Neural cell (in vitro differentiated cells): ENCODE measurements around the gene TMEM255B. TPM values are rescaled to one million over a fixed set of nuclear protein-coding genes. Genes with fewer than 3 reads are reported as not detected.

Experiments used
- H2AFZ ChIP-seq: fragments of 200-600, 300-800 bp; sonication (generic), shearing (Covaris generic); 2 replicates; pipeline ENCODE4 v1.6.0; 2014; ENCODE audit warnings: low read depth, mild to moderate bottlenecking, antibody characterized with exemption, low read length, moderate library complexity
- H3F3A ChIP-seq: fragments of 200-600 bp; shearing (Covaris generic); 2 replicates; pipeline ENCODE4 v1.6.1; 2016; ENCODE audit warnings: mild to moderate bottlenecking, moderate library complexity, mixed read lengths, antibody characterized with exemption, low read length; ENCODE audit not compliant: insufficient read depth, poor library complexity, severe bottlenecking
- H3K27ac ChIP-seq: fragments of 200-600, 300-800 bp; sonication (generic), shearing (Covaris generic); 2 replicates; pipeline ENCODE4 v1.5.1; 2014; ENCODE audit warnings: mild to moderate bottlenecking, low read length, moderate library complexity
- H3K27me3 ChIP-seq: fragments of 300-800, 200-600 bp; sonication (generic), shearing (Covaris generic); 2 replicates; pipeline ENCODE4 v1.6.0; 2014; ENCODE audit warnings: mild to moderate bottlenecking, low read depth, low read length, moderate library complexity; ENCODE audit not compliant: insufficient read depth
- H3K36me3 ChIP-seq: fragments of 300-800, 200-600 bp; sonication (generic), shearing (Covaris generic); 2 replicates; pipeline ENCODE4 v1.5.1; 2014; ENCODE audit warnings: mild to moderate bottlenecking, antibody characterized with exemption, low read length, moderate library complexity; ENCODE audit not compliant: insufficient read depth
- H3K4me2 ChIP-seq: fragments of 300-800, 200-600 bp; sonication (generic), shearing (Covaris generic); 2 replicates; pipeline ENCODE4 v1.6.0; 2014; ENCODE audit warnings: mild to moderate bottlenecking, low read length
- H3K4me3 ChIP-seq: fragments of 300-800, 200-600 bp; sonication (generic), shearing (Covaris generic); 2 replicates; pipeline ENCODE4 v1.5.1; 2014; ENCODE audit warnings: mild to moderate bottlenecking, low read length, moderate library complexity
- H3K79me2 ChIP-seq: fragments of 200-600 bp; shearing (Covaris generic); replicated peaks from 2 replicates; pipeline ENCODE4 v1.6.0; 2014; ENCODE audit warnings: mild to moderate bottlenecking, low read length, moderate library complexity; ENCODE audit not compliant: insufficient read depth
- H3K9ac ChIP-seq: fragments of 300-800, 200-600 bp; sonication (generic), shearing (Covaris generic); 2 replicates; pipeline ENCODE4 v1.6.1; 2016; ENCODE audit warnings: mild to moderate bottlenecking, low read length, mixed read lengths
- H3K9me2 ChIP-seq: fragments of 200-600 bp; shearing (Covaris generic); 2 replicates; pipeline ENCODE4 v1.6.1; 2016; ENCODE audit warnings: mild to moderate bottlenecking, low read length, mixed read lengths; ENCODE audit not compliant: insufficient read depth
- H3K9me3 ChIP-seq: fragments of 200-600, 300-800 bp; sonication (generic), shearing (Covaris generic); 2 replicates; pipeline ENCODE4 v1.6.1; 2016; ENCODE audit warnings: mild to moderate bottlenecking, mixed run types, low read length, moderate library complexity, mixed read lengths
- H4K20me1 ChIP-seq: fragments of 200-600 bp; shearing (Covaris generic); 2 replicates; pipeline ENCODE4 v1.6.1; 2016; ENCODE audit warnings: mild to moderate bottlenecking, mixed run types; ENCODE audit not compliant: insufficient read depth
- EP300 ChIP-seq: fragments of 450-650 bp; conservative IDR thresholded peaks from 2 replicates; pipeline ENCODE4 v1.6.1; 2014; ENCODE audit warnings: antibody characterized with exemption, mild to moderate bottlenecking, moderate library complexity; ENCODE audit not compliant: poor library complexity, severe bottlenecking
- EZH2 ChIP-seq: fragments of 200-600, 300-800 bp; shearing (Covaris generic), sonication (generic); IDR thresholded peaks from 2 replicates; pipeline ENCODE4 v1.6.1; 2014; ENCODE audit warnings: antibody characterized with exemption, low read length, borderline replicate concordance, mild to moderate bottlenecking; ENCODE audit not compliant: insufficient read depth, poor library complexity, severe bottlenecking
- MXI1 ChIP-seq: fragments of 450-650 bp; conservative IDR thresholded peaks from 2 replicates; pipeline ENCODE4 v1.6.1; 2014; ENCODE audit warnings: antibody characterized with exemption, mild to moderate bottlenecking; ENCODE audit not compliant: poor library complexity, severe bottlenecking
- POLR2AphosphoS5 ChIP-seq: IDR thresholded peaks from 2 replicates; pipeline ENCODE4 v1.6.1; 2012
- RAD21 ChIP-seq: fragments of 450-650 bp; conservative IDR thresholded peaks from 2 replicates; pipeline ENCODE4 v1.6.1; 2014; ENCODE audit warnings: antibody characterized with exemption, mild to moderate bottlenecking, moderate library complexity
- REST ChIP-seq: IDR thresholded peaks from 2 replicates; pipeline ENCODE4 v1.6.1; 2012; ENCODE audit warnings: borderline replicate concordance
- SMC3 ChIP-seq: fragments of 450-650 bp; conservative IDR thresholded peaks from 2 replicates; pipeline ENCODE4 v1.6.1; 2014; ENCODE audit warnings: antibody characterized with exemption, mild to moderate bottlenecking, moderate library complexity; ENCODE audit not compliant: poor library complexity
- TAF1 ChIP-seq: IDR thresholded peaks from 2 replicates; pipeline ENCODE4 v1.6.1; 2012; ENCODE audit warnings: low read depth
- polyA plus RNA-seq: library from polyadenylated mRNA; depleted of rRNA; stranded (reverse); fragments of >200 nt; gene quantifications from 2 replicates; pipeline ENCODE4 v1.2.3, GENCODE V29; 2014
- TF ChIP-seq, protein P1 (sequence below): fragments of 450-650 bp; IDR thresholded peaks from 2 replicates; pipeline ENCODE4 v1.5.1; 2014; ENCODE audit warnings: antibody characterized with exemption, mild to moderate bottlenecking, moderate library complexity; ENCODE audit not compliant: poor library complexity, severe bottlenecking

The TMEM255B gene
- polyA plus RNA-seq, 1 donor from 2014 or later = not detected

GRCh38 chr13:113739527-113740285 lies 19.3 kb upstream of the TMEM255B start:
- no peak overlapping the region for H3K4me3 ChIP-seq
- H3K79me2 ChIP-seq = no peaks in the 10 kb centered on the region
- no peak overlapping the region for H3K9ac ChIP-seq
- no peaks in the 10 kb centered on the region for H3F3A ChIP-seq
- H3K36me3 ChIP-seq = no peaks in the 10 kb centered on the region
- no peaks in the 10 kb centered on the region for H3K9me2 ChIP-seq
- H3K4me2 ChIP-seq = no peak overlapping the region
- TF ChIP-seq, protein P1, sequence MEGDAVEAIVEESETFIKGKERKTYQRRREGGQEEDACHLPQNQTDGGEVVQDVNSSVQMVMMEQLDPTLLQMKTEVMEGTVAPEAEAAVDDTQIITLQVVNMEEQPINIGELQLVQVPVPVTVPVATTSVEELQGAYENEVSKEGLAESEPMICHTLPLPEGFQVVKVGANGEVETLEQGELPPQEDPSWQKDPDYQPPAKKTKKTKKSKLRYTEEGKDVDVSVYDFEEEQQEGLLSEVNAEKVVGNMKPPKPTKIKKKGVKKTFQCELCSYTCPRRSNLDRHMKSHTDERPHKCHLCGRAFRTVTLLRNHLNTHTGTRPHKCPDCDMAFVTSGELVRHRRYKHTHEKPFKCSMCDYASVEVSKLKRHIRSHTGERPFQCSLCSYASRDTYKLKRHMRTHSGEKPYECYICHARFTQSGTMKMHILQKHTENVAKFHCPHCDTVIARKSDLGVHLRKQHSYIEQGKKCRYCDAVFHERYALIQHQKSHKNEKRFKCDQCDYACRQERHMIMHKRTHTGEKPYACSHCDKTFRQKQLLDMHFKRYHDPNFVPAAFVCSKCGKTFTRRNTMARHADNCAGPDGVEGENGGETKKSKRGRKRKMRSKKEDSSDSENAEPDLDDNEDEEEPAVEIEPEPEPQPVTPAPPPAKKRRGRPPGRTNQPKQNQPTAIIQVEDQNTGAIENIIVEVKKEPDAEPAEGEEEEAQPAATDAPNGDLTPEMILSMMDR = no peak
- TF ChIP-seq EP300 (no peak), EZH2 (no peak), POLR2AphosphoS5 (no peak), REST (no peak), RAD21 (no peak), TAF1 (no peak), SMC3 (no peak), MXI1 (no peak)
- H3K9me3 ChIP-seq = no peaks in the 10 kb centered on the region
- H2AFZ ChIP-seq = no peak overlapping the region
- no peak overlapping the region for H3K27ac ChIP-seq
- no peaks in the 10 kb centered on the region for H3K27me3 ChIP-seq
- H4K20me1 ChIP-seq = no peaks in the 10 kb centered on the region

GRCh38 chr13:113740286-113740556 lies 18.8 kb upstream of the TMEM255B start:
- no peak for TF ChIP-seq SMC3
- no peak overlapping the region for H3K9ac ChIP-seq
- H3K4me2 ChIP-seq = no peak overlapping the region
- no peaks in the 10 kb centered on the region for H3K27me3 ChIP-seq
- H3F3A ChIP-seq = no peaks in the 10 kb centered on the region
- no peaks in the 10 kb centered on the region for H3K9me3 ChIP-seq
- H3K36me3 ChIP-seq = no peaks in the 10 kb centered on the region
- H3K9me2 ChIP-seq = no peaks in the 10 kb centered on the region
- H2AFZ ChIP-seq = no peak overlapping the region
- no peaks in the 10 kb centered on the region for H4K20me1 ChIP-seq
- H3K27ac ChIP-seq = no peak overlapping the region
- no peaks in the 10 kb centered on the region for H3K79me2 ChIP-seq
- H3K4me3 ChIP-seq = no peak overlapping the region

DNA sequence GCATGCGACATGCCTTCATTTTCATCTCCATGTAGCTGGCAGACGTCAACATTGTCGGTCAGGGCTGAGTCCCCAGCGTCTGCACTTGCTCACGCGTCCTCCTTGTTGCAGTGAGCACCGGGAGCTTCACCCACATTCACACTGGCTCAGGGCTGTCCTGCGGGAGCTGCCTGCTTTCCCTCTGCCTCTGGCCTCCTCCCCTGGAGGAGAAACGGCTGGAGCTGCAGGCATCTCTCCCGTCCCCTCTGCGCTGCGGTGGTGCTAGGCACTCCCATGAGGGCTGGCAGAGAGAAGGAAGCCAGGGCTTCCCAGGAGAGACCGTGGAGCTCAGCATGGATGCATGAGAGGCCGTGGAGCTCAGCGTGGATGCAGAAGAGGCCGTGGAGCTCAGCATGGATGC lies 18.4 kb upstream of the TMEM255B start:
- Histone ChIP-seq H3K9ac (no peak overlapping the region), H3K9me3 (no peaks in the 10 kb centered on the region), H3F3A (no peaks in the 10 kb centered on the region), H3K36me3 (no peaks in the 10 kb centered on the region), H3K27me3 (no peaks in the 10 kb centered on the region), H3K9me2 (no peaks in the 10 kb centered on the region), H2AFZ (no peak overlapping the region), H3K27ac (no peak overlapping the region), H4K20me1 (no peaks in the 10 kb centered on the region), H3K4me2 (no peak overlapping the region), H3K4me3 (no peak overlapping the region), H3K79me2 (no peaks in the 10 kb centered on the region)
- no peak for TF ChIP-seq RAD21
- TF ChIP-seq TAF1 = no peak
- no peak for TF ChIP-seq POLR2AphosphoS5
- no peak for TF ChIP-seq REST
- no peak for TF ChIP-seq EP300
- TF ChIP-seq EZH2 = no peak
- TF ChIP-seq, protein P1 = no peak
- no peak for TF ChIP-seq MXI1
- no peak for TF ChIP-seq SMC3
